ENCODE results near the gene DNAJB14. TPM values are rescaled to one million over a fixed set of nuclear protein-coding genes. Genes with fewer than 3 reads are reported as not detected.
A peak's percentile ranks its signal among the peaks of the same experiment; 100 is the strongest.

DNAJB14 gene
- total and polyA plus RNA-seq, 2 of the 13 experiments (the other 11 are each of a cell fraction or from before 2014, with no cell fraction given): 9.1 to 38.1 TPM

DNA sequence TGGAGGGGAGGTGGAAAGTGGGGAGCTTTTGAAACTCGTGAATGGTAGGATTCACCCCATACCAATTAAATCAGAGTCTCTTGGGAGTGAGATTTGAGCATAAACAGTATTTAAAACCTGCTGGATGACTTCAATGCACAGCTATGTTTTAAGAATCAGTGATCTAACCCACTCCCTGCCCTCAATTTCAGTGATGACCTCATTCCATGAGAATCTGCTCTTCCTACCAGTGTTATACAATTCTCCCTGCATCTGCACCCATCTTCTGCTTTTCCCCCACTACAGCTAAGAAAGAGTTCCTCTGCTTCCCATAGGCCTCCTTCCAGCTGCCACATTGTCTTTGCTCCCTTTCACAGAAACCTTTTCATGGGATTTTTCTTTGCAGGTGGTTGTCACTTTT is 21.9 kb upstream of the DNAJB14 start:
- Histone ChIP-seq H3K9ac (ENCODE audit: insufficient read depth, low read depth, low read length) (no peak overlapping the region), H3K4me1 (ENCODE audit: insufficient read depth, low read length) (no peaks in the 10 kb centered on the region), H3K4me2 (ENCODE audit: low read depth, low read length) (no peak overlapping the region), H4K20me1 (ENCODE audit: insufficient read depth, low read length) (no peaks in the 10 kb centered on the region), H3K36me3 (replicated peaks in 1 of 2; ENCODE audit: control insufficient read depth in 1 of 2, insufficient read depth in 2 of 2, low read length in 2 of 2) (no peaks in the 10 kb centered on the region), H3K79me2 (ENCODE audit: insufficient read depth, low read length) (no peaks in the 10 kb centered on the region), H3K27me3 (ENCODE audit: control insufficient read depth in 1 of 2, insufficient read depth in 2 of 2, low read length in 2 of 2) (no peaks in the 10 kb centered on the region), H3K27ac (ENCODE audit: extremely low read length, insufficient read depth, low read length) (no peak overlapping the region), H3K9me3 (ENCODE audit: low read length) (no peaks in the 10 kb centered on the region), H3K4me3 (replicated peaks in 1 of 3; ENCODE audit: insufficient read depth in 1 of 3, low read depth in 2 of 3, low read length in 3 of 3) (no peak overlapping the region), H2AFZ (ENCODE audit: low read length) (no peak overlapping the region)
- FAIRE-seq: no peak
- no peak for DNase-seq (ENCODE audit: low spot score)
- ChIA-PET POLR2A (no interaction called here), CTCF (ENCODE audit: low intra/inter-chr PET ratio, low total read pairs) (no interaction called here)
- no peak for TF ChIP-seq ZNF558 (CRISPR knock-in tag; IDR thresholded peaks at IDR 0.05; ENCODE audit: borderline replicate concordance)
- no peak for TF ChIP-seq RFX5 (IDR thresholded peaks at IDR 0.05; ENCODE audit: low read depth, low read length)
- TF ChIP-seq, protein P1, sequence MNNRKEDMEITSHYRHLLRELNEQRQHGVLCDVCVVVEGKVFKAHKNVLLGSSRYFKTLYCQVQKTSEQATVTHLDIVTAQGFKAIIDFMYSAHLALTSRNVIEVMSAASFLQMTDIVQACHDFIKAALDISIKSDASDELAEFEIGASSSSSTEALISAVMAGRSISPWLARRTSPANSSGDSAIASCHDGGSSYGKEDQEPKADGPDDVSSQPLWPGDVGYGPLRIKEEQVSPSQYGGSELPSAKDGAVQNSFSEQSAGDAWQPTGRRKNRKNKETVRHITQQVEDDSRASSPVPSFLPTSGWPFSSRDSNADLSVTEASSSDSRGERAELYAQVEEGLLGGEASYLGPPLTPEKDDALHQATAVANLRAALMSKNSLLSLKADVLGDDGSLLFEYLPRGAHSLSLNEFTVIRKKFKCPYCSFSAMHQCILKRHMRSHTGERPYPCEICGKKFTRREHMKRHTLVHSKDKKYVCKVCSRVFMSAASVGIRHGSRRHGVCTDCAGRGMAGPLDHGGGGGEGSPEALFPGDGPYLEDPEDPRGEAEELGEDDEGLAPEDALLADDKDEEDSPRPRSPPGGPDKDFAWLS (CRISPR knock-in tag; IDR thresholded peaks at IDR 0.05; ENCODE audit: borderline replicate concordance): no peak
- no peak for TF ChIP-seq ZBTB42 (CRISPR knock-in tag; IDR thresholded peaks at IDR 0.05)
- peak; percentile 46; the same call in 1 of the 2 replicates for TF ChIP-seq ATF7 (IDR thresholded peaks at IDR 0.05)
- TF ChIP-seq ATF7 (CRISPR knock-in tag; IDR thresholded peaks at IDR 0.05): no peak
- in situ Hi-C loops (cut with HindIII; ENCODE audit: extremely low pct_ligation_motif_present, low pct_unique_long_range_greater_than_20kb): no loop called here
- 0% methylated on average over 1 of the region's 1 CpG for WGBS (ENCODE audit: low lambda C conversion rate)
- ATAC-seq: no peak
- no TSS peak for BruUV-seq (replicated peaks)
- intact Hi-C loops (cut with micrococcal nuclease; ENCODE audit: unreplicated experiment): no loop called here

DNA sequence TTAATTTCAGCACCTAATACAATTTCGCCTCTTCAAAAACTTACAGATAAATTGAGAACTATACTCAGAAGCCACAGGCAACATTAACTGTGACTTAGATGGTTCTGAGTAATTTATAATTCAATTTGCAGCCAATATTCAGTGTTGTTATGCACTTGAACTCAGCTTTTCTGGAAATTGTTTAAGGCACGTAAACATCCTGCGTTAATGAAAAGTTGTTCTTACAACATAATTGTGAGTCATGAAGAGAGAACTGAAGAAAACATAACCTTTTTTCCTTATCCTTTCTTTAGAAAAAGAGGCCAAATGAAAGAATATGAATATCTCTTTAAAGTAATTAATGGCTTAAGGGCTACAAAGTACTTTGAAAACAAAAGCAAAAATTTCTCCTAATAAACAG is 20.3 kb upstream of the DNAJB14 start:
- 67% methylated on average over 3 of the region's 3 CpGs for WGBS (ENCODE audit: low lambda C conversion rate)
- H4K20me1 ChIP-seq (ENCODE audit: insufficient read depth, low read length): no peaks in the 10 kb centered on the region
- TF ChIP-seq ZNF678 (CRISPR knock-in tag; IDR thresholded peaks at IDR 0.05) (no peak), SP1 (IDR thresholded peaks at IDR 0.05) (no peak), SP1 (CRISPR knock-in tag; IDR thresholded peaks at IDR 0.05) (no peak), ZBTB7A (CRISPR knock-in tag; IDR thresholded peaks at IDR 0.05) (no peak), NFIB (CRISPR knock-in tag; IDR thresholded peaks at IDR 0.05; ENCODE audit: borderline replicate concordance) (no peak), ZNF674 (CRISPR knock-in tag; IDR thresholded peaks at IDR 0.05; ENCODE audit: low read depth) (no peak)
- TF ChIP-seq, protein P2, sequence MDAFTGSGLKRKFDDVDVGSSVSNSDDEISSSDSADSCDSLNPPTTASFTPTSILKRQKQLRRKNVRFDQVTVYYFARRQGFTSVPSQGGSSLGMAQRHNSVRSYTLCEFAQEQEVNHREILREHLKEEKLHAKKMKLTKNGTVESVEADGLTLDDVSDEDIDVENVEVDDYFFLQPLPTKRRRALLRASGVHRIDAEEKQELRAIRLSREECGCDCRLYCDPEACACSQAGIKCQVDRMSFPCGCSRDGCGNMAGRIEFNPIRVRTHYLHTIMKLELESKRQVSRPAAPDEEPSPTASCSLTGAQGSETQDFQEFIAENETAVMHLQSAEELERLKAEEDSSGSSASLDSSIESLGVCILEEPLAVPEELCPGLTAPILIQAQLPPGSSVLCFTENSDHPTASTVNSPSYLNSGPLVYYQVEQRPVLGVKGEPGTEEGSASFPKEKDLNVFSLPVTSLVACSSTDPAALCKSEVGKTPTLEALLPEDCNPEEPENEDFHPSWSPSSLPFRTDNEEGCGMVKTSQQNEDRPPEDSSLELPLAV (CRISPR knock-in tag; conservative IDR thresholded peaks at IDR 0.05; ENCODE audit: low read depth): no peak
- TF ChIP-seq, protein P3, sequence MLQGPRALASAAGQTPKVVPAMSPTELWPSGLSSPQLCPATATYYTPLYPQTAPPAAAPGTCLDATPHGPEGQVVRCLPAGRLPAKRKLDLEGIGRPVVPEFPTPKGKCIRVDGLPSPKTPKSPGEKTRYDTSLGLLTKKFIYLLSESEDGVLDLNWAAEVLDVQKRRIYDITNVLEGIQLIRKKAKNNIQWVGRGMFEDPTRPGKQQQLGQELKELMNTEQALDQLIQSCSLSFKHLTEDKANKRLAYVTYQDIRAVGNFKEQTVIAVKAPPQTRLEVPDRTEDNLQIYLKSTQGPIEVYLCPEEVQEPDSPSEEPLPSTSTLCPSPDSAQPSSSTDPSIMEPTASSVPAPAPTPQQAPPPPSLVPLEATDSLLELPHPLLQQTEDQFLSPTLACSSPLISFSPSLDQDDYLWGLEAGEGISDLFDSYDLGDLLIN (CRISPR knock-in tag; IDR thresholded peaks at IDR 0.05; ENCODE audit: borderline replicate concordance): no peak
- TF ChIP-seq, protein P4, sequence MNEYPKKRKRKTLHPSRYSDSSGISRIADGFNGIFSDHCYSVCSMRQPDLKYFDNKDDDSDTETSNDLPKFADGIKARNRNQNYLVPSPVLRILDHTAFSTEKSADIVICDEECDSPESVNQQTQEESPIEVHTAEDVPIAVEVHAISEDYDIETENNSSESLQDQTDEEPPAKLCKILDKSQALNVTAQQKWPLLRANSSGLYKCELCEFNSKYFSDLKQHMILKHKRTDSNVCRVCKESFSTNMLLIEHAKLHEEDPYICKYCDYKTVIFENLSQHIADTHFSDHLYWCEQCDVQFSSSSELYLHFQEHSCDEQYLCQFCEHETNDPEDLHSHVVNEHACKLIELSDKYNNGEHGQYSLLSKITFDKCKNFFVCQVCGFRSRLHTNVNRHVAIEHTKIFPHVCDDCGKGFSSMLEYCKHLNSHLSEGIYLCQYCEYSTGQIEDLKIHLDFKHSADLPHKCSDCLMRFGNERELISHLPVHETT (CRISPR knock-in tag; conservative IDR thresholded peaks at IDR 0.05): no peak

More for the DNA sequence above, 20.3 kb upstream of the DNAJB14 start:
- Histone ChIP-seq H3K27ac (ENCODE audit: extremely low read length, insufficient read depth, low read length) (no peak overlapping the region), H3K9ac (ENCODE audit: insufficient read depth, low read depth, low read length) (no peak overlapping the region), H3K4me3 (replicated peaks in 1 of 3; ENCODE audit: insufficient read depth in 1 of 3, low read depth in 2 of 3, low read length in 3 of 3) (no peak overlapping the region), H3K4me2 (ENCODE audit: low read depth, low read length) (no peak overlapping the region), H3K4me1 (ENCODE audit: insufficient read depth, low read length) (no peaks in the 10 kb centered on the region), H3K36me3 (replicated peaks in 1 of 2; ENCODE audit: control insufficient read depth in 1 of 2, insufficient read depth in 2 of 2, low read length in 2 of 2) (no peaks in the 10 kb centered on the region), H2AFZ (ENCODE audit: low read length) (no peak overlapping the region), H3K79me2 (ENCODE audit: insufficient read depth, low read length) (no peaks in the 10 kb centered on the region), H3K9me3 (ENCODE audit: low read length) (no peaks in the 10 kb centered on the region), H3K27me3 (ENCODE audit: control insufficient read depth in 1 of 2, insufficient read depth in 2 of 2, low read length in 2 of 2) (no peaks in the 10 kb centered on the region)
- FAIRE-seq (no peak), ATAC-seq (no peak), DNase-seq (ENCODE audit: low spot score) (no peak)
- intact Hi-C loops (cut with micrococcal nuclease; ENCODE audit: unreplicated experiment) (no loop called here), in situ Hi-C loops (cut with HindIII; ENCODE audit: extremely low pct_ligation_motif_present, low pct_unique_long_range_greater_than_20kb) (no loop called here)
- POLR2A ChIA-PET: no interaction called here
- CTCF ChIA-PET (ENCODE audit: low intra/inter-chr PET ratio, low total read pairs): no interaction called here
- BruUV-seq (replicated peaks): no TSS peak

Data from HepG2 (cell line).